MCF 10A (cell line): ENCODE results near the gene CACUL1. TPM values are rescaled to one million over a fixed set of nuclear protein-coding genes. Genes with fewer than 3 reads are reported as not detected.
A peak's percentile ranks its signal among the peaks of the same experiment; 100 is the strongest.

Source experiments
- Bru-seq: library from RNA; stranded (reverse); fragments of 400-500 nt; gene quantifications from one replicate; lab custom pipeline; 2021; lab: Mats Ljungman, UMichigan
- BruChase-seq, 2 experiments: library from RNA; stranded (reverse); fragments of 400-500 nt; gene quantifications; one replicate each; lab custom pipeline; 2021; lab: Mats Ljungman, UMichigan
- BruUV-seq: library from RNA; stranded (reverse); fragments of 400-500 nt; replicated peaks from 2 replicates; lab custom pipeline; 2021; lab: Mats Ljungman, UMichigan
- CTCF ChIA-PET: fragments of 300-600 bp; sonication (Branson Sonifier 250); formaldehyde crosslinking; extraction: SDS; loops from one replicate; lab custom pipeline; 2021; ENCODE audit warnings: antibody characterized with exemption, inconsistent platforms; lab: Yijun Ruan, JAX
- POLR2A ChIA-PET: fragments of 300-600, 350-650 bp; sonication (Branson Sonifier 250); formaldehyde crosslinking; extraction: SDS; loops from one replicate; lab custom pipeline; 2020; ENCODE audit warnings: antibody characterized with exemption, inconsistent platforms; lab: Yijun Ruan, JAX
- DNase-seq: peaks from one replicate; pipeline ENCODE4 v3.0.0-alpha.2; 2018; ENCODE audit not compliant: unreplicated experiment
- H3K27ac Mint-ChIP-seq: one replicate; pipeline ENCODE4 v1.8.0; 2022; ENCODE audit warnings: mild to moderate bottlenecking, low read depth, mixed read lengths; ENCODE audit not compliant: unreplicated experiment
- H3K27me3 Mint-ChIP-seq: one replicate; pipeline ENCODE4 v1.8.0; 2022; ENCODE audit warnings: mixed read lengths; ENCODE audit not compliant: insufficient read depth, unreplicated experiment
- H3K36me3 Mint-ChIP-seq: one replicate; pipeline ENCODE4 v1.8.0; 2022; ENCODE audit warnings: mild to moderate bottlenecking, moderate library complexity, mixed read lengths; ENCODE audit not compliant: insufficient read depth, unreplicated experiment
- H3K4me1 Mint-ChIP-seq: one replicate; pipeline ENCODE4 v1.8.0; 2022; ENCODE audit warnings: mixed read lengths; ENCODE audit not compliant: insufficient read depth, unreplicated experiment
- H3K4me3 Mint-ChIP-seq: one replicate; pipeline ENCODE4 v1.8.0; 2022; ENCODE audit warnings: mild to moderate bottlenecking, moderate library complexity, mixed read lengths; ENCODE audit not compliant: unreplicated experiment
- H3K9me3 Mint-ChIP-seq: one replicate; pipeline ENCODE4 v1.8.0; 2022; ENCODE audit warnings: mixed read lengths; ENCODE audit not compliant: unreplicated experiment
- CTCF ChIP-seq: fragments of 200-600 bp; IDR thresholded peaks from one replicate; pipeline ENCODE4 v1.8.0; 2022; ENCODE audit warnings: antibody characterized with exemption, mild to moderate bottlenecking; ENCODE audit not compliant: unreplicated experiment
- intact Hi-C: fragments of 100-400 bp; cut with micrococcal nuclease; formaldehyde crosslinking; loops from 2 replicates; pipeline ENCODE4 v1.14.1; 2022
- long read RNA-seq: library from polyadenylated mRNA; stranded (forward); transcript quantifications from one replicate; pipeline ENCODE4 v2.0.0, GENCODE V29; 2022
- total RNA-seq: library from RNA; stranded (reverse); gene quantifications from 2 replicates; pipeline ENCODE4 v1.2.3, GENCODE V29; 2022

The CACUL1 gene
- total RNA-seq (45.9 and 51.0 TPM in 2 replicates), Bru-seq, nascent RNA (percentile 88 among the genes with signal in this experiment), BruChase-seq, experiment 1, labeled RNA remaining after a 6-hour chase (percentile 93 among the genes with signal in this experiment), BruChase-seq, experiment 2, labeled RNA remaining after a 2-hour chase (percentile 89 among the genes with signal in this experiment)
- long read RNA-seq, full-length matches to known transcripts: 9 of 14 reads
- long read RNA-seq, partial matches to known transcripts: 0 of 14 reads
- long read RNA-seq, other reads (novel, unspliced or antisense): 5 of 14 reads

DNA sequence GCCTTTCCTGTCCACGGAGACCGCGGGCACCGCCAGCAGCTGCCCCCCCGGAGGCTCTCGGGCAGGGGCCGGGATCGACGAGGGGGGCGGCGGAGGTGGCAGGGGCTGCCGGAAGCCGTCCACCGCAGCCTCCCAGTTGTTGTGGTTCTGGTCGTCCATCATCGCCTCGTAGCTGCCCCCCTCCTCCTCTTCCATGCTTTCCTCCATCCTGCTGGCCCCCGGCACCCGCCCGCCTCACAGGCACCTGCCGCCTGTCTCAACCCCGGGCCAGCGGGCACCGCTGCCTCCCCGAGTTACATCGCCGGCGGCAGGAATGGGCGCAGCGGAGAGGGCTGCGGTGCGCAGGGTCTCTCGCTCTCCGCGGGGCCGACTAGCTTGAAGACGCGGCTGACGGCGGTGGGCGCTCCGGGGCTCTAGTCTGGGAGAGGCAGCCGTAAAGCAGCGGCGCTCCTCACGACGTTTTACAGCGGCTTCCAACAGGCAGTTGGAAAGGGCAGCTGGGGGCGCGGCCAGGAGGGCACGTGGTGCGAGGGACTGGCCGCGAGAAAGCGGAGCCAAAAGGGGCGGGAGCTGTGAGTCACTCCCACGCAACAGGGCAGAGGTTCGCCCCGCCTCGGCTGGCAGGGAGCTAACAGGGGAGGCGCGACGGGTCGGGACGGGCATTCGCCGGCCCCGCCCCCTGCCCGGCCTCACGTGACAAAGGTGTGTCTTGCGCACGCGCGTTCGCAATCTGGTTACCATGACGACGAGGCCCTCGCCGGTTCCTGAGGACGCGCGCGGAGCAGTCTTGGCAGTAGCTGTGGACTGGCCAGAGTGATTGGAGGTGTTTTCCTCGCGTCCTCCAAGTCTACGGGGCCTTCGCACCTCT lies at the start of gene CACUL1:
Gene CACUL1, minus strand, starts transcription at position 415 of the 868 bp plus-strand sequence. Its CDS starts 208 bp downstream, at position 207.
- Mint-ChIP-seq H3K4me3 (peak within 1 kb of the TSS; percentile 93), H3K27ac (peak within 1 kb of the TSS; percentile 95), H3K27me3 (no peaks in the 10 kb centered on the region), H3K4me1 (peaks cover 19% of the 10 kb centered on the region), H3K9me3 (no peaks in the 10 kb centered on the region), H3K36me3 (peaks cover 11% of the 10 kb centered on the region)
- intact Hi-C loops: loop anchor here (1.0 to 5.0 kb wide), 3 partner anchors 10 to 273 kb away; partner anchors contain the start of gene NANOS1
- BruUV-seq: no TSS peak
- CTCF ChIA-PET: interaction anchor here (0.5 to 2.6 kb wide), 10 partner anchors 15 to 435 kb away, joined by 3 to 11 read pairs (median 3); no protein-coding TSS in a partner anchor
- no peak for TF ChIP-seq CTCF
- DNase-seq: peak; percentile 99
- POLR2A ChIA-PET: interaction anchor here (0.5 to 4.4 kb wide), 39 partner anchors 8 to 900 kb away, joined by 3 to 74 read pairs (median 4); partner anchors contain the start of genes EIF3A and NANOS1

GRCh38 chr10:118804262-118804773 lies 49.5 kb upstream of the CACUL1 start:
- no peaks in the 10 kb centered on the region for H3K27me3 Mint-ChIP-seq
- H3K36me3 Mint-ChIP-seq: no peaks in the 10 kb centered on the region
- POLR2A ChIA-PET: no interaction called here
- no peak overlapping the region for H3K4me3 Mint-ChIP-seq
- intact Hi-C loops: no loop called here
- H3K4me1 Mint-ChIP-seq: peaks cover 15% of the 10 kb centered on the region
- TF ChIP-seq CTCF: no peak
- CTCF ChIA-PET: interaction anchor here (0.6 kb wide), 2 partner anchors 76 to 1588 kb away, joined by 3 to 4 read pairs; no protein-coding TSS in a partner anchor
- no peak for DNase-seq
- BruUV-seq: no TSS peak
- no peaks in the 10 kb centered on the region for H3K9me3 Mint-ChIP-seq
- H3K27ac Mint-ChIP-seq: no peak overlapping the region

GRCh38 chr10:118802126-118802793 lies 47.5 kb upstream of the CACUL1 start:
- H3K36me3 Mint-ChIP-seq: no peaks in the 10 kb centered on the region
- H3K4me3 Mint-ChIP-seq: no peak overlapping the region
- H3K9me3 Mint-ChIP-seq: no peaks in the 10 kb centered on the region
- POLR2A ChIA-PET: interaction anchor here (4.8 kb wide), 1 partner anchor 48 kb away, joined by 74 read pairs; the partner anchor contains the start of gene CACUL1
- no TSS peak for BruUV-seq
- TF ChIP-seq CTCF: no peak
- peaks cover 29% of the 10 kb centered on the region for H3K4me1 Mint-ChIP-seq
- CTCF ChIA-PET: interaction anchor here (1.6 to 5.5 kb wide), 2 partner anchors 82 to 234 kb away, joined by 4 to 68 read pairs; no protein-coding TSS in a partner anchor
- H3K27me3 Mint-ChIP-seq: no peaks in the 10 kb centered on the region
- H3K27ac Mint-ChIP-seq: no peak overlapping the region
- intact Hi-C loops: no loop called here
- DNase-seq: no peak
